ENCODE measurements around the gene SPIB. TPM values are rescaled to one million over a fixed set of nuclear protein-coding genes. Genes with fewer than 3 reads are reported as not detected.
A peak's percentile ranks its signal among the peaks of the same experiment; 100 is the strongest.

The SPIB gene
- polyA plus RNA-seq, 1 donor = 1.3 TPM

GRCh38 chr19:50392759-50393158, 26.0 kb upstream of the SPIB start:
- no peak for DNase-seq

DNA sequence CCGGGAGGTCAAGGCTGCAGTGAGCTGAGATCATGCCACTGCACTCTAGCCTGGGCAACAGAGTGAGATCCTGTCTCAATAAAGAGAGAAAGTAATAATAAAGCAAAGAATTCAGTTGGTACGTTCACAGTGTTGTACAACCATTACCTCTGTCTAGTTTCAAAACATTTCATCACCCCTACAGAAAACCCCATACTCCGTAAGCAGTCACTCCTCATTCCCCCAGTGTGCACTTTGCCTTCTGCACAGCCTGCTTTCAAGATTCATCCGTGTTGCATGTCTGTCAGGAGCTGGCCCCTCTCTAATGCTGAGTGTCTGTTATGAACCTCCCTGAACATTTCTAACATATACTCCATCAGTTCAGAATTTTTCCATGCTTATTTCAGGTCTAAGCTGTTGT, 25.1 kb upstream of the SPIB start:
- no peak for DNase-seq

GRCh38 chr19:50394017-50394416, 24.7 kb upstream of the SPIB start:
- DNase-seq = no peak

GRCh38 chr19:50398675-50399367, 19.9 kb upstream of the SPIB start:
- no peak for DNase-seq

DNA sequence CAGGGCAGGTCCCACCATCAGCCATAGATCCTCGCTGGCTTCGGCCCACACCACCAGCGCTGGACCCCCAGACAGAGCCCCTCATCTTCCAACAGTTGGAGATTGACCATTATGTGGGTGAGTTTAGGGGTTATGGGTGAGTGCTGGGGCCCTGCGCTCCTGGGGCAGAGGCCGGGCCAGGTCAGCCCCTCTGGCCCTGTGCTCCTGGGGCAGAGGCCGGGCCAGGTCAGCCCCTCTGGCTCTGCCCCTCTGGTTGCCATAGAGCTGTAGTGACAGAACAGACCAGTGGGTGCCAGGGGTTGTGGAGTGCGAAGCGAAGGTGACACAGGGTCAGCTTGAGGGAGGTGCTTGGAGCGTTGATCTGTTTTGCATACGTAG, 19.4 kb upstream of the SPIB start:
- no peak for DNase-seq

DNA sequence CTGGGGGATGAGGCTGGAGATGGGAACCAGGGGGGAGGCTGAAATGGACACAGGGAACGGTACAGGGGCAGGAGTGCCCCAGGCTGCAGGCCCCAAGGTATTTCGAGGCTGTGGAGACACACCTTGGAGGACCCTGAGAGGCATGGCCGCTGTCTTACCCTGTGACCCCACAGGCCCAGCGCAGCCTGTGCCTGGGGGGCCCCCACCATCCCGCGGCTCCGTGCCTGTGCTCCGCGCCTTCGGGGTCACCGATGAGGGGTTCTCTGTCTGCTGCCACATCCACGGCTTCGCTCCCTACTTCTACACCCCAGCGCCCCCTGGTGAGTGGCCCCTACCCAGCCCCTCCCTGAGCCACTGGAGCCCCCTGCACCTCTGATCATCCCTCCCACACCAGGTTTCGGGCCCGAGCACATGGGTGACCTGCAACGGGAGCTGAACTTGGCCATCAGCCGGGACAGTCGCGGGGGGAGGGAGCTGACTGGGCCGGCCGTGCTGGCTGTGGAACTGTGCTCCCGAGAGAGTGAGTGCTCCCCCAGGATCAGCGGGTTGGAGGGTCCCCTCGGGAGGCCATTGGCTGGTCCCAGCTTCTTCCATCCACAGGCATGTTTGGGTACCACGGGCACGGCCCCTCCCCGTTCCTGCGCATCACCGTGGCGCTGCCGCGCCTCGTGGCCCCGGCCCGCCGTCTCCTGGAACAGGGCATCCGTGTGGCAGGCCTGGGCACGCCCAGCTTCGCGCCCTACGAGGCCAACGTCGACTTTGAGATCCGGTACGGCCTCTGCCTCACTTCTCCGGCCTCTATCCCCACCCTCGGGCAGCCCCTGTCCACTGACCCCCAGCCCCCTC, 16.9 kb upstream of the SPIB start:
- DNase-seq = no peak

DNA sequence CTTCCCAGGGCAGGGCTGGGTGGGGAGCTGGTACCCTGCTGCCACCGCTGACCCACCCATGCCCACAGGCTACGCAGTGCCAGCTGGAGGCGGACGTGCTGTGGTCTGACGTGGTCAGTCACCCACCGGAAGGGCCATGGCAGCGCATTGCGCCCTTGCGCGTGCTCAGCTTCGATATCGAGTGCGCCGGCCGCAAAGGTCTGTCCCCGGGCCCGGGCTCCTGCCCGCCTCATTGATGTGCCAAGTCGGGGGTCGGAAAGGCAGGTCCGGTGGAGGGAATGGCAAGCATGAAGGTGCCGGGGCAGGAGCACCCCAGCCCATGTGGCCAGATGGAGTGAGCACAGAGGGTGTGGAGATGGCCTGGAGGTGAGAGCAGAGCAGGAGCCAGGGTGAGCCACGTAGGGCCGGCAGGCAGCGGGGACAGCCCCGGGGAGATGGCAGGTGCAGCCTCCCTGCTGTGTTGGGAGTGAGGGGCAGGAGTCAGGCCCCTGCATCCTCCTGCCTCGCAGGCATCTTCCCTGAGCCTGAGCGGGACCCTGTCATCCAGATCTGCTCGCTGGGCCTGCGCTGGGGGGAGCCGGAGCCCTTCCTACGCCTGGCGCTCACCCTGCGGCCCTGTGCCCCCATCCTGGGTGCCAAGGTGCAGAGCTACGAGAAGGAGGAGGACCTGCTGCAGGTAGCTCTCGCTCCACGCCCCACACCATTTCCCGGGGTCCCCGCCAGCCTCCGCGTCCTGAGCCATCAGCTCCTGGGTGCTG, 16.0 kb upstream of the SPIB start:
- no peak for DNase-seq

DNA sequence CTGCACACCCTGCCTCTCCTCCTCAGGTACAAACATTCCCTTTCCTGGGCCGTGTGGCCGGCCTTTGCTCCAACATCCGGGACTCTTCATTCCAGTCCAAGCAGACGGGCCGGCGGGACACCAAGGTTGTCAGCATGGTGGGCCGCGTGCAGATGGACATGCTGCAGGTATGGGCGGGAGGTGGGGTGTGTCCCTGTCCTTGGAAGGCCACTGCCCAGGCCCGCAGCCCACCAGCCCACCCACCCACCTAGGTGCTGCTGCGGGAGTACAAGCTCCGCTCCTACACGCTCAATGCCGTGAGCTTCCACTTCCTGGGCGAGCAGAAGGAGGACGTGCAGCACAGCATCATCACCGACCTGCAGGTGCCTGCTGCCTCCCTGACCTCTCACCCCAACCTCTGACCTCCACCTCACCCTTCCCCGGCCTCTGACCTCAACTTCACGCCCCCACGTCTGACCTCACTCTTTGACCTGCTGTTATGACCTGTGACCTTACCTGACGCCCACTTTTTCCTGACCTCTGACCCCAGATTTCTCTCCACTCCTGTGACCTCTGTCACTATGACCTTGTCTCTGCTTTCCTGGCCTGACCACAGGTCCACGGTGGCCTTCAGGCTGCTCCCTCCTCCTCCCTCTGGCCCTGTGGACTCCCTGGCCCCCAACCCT, 12.4 kb upstream of the SPIB start:
- no peak for DNase-seq

- DNase-seq = no peak
These were observed 11.9 kb upstream of the SPIB start for GRCh38 chr19:50406829-50407228.

DNA sequence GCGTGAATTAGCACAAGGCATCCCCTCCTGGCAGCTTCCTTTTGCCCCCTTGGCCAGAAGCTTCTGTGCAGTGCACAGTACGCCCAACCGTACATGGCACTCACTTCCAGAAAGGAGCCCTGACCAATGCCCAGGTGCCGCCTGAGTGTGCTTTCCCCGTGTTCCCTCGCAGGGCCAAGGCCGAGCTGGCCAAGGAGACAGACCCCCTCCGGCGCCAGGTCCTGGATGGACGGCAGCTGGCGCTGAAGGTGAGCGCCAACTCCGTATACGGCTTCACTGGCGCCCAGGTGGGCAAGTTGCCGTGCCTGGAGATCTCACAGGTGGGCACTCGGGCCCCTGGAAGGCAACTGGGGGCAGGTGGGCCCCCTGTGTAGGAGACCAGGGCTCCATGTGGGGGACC, 9.4 kb upstream of the SPIB start:
- DNase-seq = no peak

DNA sequence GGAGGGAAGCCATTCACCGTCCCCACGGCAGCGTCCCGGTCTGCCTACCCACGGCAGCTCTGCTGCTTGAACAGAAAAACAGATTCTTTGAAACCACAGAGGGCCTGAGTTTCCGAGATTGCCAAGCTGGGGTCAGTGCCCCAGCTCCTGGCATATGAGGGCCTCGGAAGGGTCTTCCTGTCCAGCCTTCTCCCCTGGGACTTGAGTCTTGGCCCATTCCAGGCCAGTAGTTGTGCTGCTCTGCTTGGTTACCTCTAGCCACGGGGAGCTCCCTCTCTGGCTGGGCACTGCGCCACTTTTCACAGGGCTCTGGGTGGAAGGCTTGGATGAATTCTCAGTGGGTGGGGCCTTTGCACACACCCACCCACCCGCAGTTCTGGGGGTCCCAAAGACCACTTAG, 8.6 kb upstream of the SPIB start:
- DNase-seq = no peak

GRCh38 chr19:50412419-50412818, 6.3 kb upstream of the SPIB start:
- no peak for DNase-seq

DNA sequence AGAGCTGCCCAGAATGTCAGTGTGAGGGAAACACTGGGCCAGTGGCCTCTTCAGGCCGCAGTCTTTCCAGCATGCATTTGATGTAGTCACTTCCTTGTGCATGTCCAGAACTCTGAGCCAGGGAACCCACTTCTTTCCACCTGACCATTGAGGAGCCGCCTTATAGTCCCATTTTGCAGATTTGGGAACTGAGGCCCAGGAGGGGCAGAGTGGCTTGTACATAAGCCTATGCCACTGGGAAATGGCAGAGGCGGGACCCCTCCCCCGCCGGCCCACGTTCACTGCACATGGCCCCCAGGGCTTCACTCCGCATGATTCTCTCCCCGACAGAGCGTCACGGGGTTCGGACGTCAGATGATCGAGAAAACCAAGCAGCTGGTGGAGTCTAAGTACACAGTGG, 5.6 kb upstream of the SPIB start:
- DNase-seq = no peak

DNA sequence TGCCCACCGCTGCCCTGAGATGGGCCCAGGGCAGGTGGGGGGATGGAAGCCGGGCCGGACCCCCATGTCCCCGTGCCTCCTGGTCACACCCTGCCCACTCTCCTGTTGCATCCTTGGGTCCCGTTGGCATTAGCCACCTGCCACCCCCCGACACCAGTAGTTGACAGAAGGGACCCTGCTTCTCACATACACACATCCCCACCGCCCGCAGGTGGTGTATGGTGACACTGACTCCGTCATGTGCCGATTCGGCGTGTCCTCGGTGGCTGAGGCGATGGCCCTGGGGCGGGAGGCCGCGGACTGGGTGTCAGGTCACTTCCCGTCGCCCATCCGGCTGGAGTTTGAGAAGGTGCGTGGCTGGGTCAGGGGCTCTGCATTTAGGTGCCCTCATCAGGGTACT, 5.2 kb upstream of the SPIB start:
- DNase-seq = no peak

- peak; percentile 68 for DNase-seq
These were observed 3.7 kb upstream of the SPIB start for GRCh38 chr19:50414864-50415660.

- no peak for DNase-seq
These were observed 3.1 kb upstream of the SPIB start for GRCh38 chr19:50415661-50416033.

- no peak for DNase-seq
These were observed 2.4 kb upstream of the SPIB start for GRCh38 chr19:50416034-50416977.

GRCh38 chr19:50417111-50418081, 1.3 kb upstream of the SPIB start:
- no peak for DNase-seq

GRCh38 chr19:50419022-50419579, 363 bp downstream of the SPIB start:
- DNase-seq = no peak

Measured in hindlimb muscle (tissue), 1 donor.